ENCODE measurements around the gene MAP4K3.

- TF ChIP-seq EGR1 (IDR thresholded peaks at IDR 0.05; ENCODE audit: borderline replicate concordance in 1 of 2, low read depth in 2 of 2, low read length in 2 of 2) (no peak), ATF2 (IDR thresholded peaks at IDR 0.05; ENCODE audit: low read length) (no peak), SMC3 (IDR thresholded peaks at IDR 0.05; ENCODE audit: borderline replicate concordance, low read length) (no peak), CTCF (IDR thresholded peaks at IDR 0.05 in 2 of 3, conservative IDR thresholded peaks at IDR 0.05 in 1 of 3; ENCODE audit: control insufficient read depth in 2 of 3, extremely low read depth in 1 of 3, insufficient read depth in 1 of 3, low read depth in 3 of 3, low read length in 3 of 3) (no peak)
These were observed 47.8 kb upstream of the MAP4K3 start for GRCh38 chr2:39484620-39485495.
